ENCODE results near the gene CCDC81. TPM values are rescaled to one million over a fixed set of nuclear protein-coding genes. Genes with fewer than 3 reads are reported as not detected.

Gene CCDC81
- total RNA-seq, 4 donors from 2014 or later: under 0.01 to 2.9 (median 0.44) TPM

GRCh38 chr11:86398106-86398505 lies 23.4 kb downstream of the CCDC81 start:
- Histone ChIP-seq H3K27ac (replicated peaks in 1 of 4) (no peak overlapping the region), H3K9me3 (no peaks in the 10 kb centered on the region), H3K36me3 (no peaks in the 10 kb centered on the region), H3K27me3 (no peaks in the 10 kb centered on the region), H3K4me1 (peaks cover 0 to 16% (median 9%) of the 10 kb centered on the region in 4 donors), H3K4me3 (no peak overlapping the region)
- intact Hi-C loops (cut with DNase I): no loop called here
- TF ChIP-seq EP300 (IDR thresholded peaks at IDR 0.05): no peak
- TF ChIP-seq POLR2AphosphoS5 (IDR thresholded peaks at IDR 0.05): no peak
- TF ChIP-seq, protein P1, sequence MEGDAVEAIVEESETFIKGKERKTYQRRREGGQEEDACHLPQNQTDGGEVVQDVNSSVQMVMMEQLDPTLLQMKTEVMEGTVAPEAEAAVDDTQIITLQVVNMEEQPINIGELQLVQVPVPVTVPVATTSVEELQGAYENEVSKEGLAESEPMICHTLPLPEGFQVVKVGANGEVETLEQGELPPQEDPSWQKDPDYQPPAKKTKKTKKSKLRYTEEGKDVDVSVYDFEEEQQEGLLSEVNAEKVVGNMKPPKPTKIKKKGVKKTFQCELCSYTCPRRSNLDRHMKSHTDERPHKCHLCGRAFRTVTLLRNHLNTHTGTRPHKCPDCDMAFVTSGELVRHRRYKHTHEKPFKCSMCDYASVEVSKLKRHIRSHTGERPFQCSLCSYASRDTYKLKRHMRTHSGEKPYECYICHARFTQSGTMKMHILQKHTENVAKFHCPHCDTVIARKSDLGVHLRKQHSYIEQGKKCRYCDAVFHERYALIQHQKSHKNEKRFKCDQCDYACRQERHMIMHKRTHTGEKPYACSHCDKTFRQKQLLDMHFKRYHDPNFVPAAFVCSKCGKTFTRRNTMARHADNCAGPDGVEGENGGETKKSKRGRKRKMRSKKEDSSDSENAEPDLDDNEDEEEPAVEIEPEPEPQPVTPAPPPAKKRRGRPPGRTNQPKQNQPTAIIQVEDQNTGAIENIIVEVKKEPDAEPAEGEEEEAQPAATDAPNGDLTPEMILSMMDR (IDR thresholded peaks at IDR 0.05): no peak
- no peak for TF ChIP-seq POLR2A (IDR thresholded peaks at IDR 0.05; ENCODE audit: low read depth)
- no peak for DNase-seq (ENCODE audit: extremely low spot score)
- 94% methylated on average over 3 of the region's 3 CpGs for WGBS

GRCh38 chr11:86403458-86403857 lies 28.8 kb downstream of the CCDC81 start:
- H3K36me3 ChIP-seq: no peaks in the 10 kb centered on the region
- no peak for DNase-seq (ENCODE audit: extremely low spot score)
- no peak overlapping the region for H3K27ac ChIP-seq (replicated peaks in 1 of 4)
- no peaks in the 10 kb centered on the region for H3K4me1 ChIP-seq
- H3K9me3 ChIP-seq: no peaks in the 10 kb centered on the region
- WGBS: 76% methylated on average over 1 of the region's 1 CpG
- intact Hi-C loops (cut with DNase I): no loop called here
- H3K4me3 ChIP-seq: no peak overlapping the region
- H3K27me3 ChIP-seq: no peaks in the 10 kb centered on the region
- TF ChIP-seq EP300 (IDR thresholded peaks at IDR 0.05): no peak
- TF ChIP-seq, protein P1 (IDR thresholded peaks at IDR 0.05): no peak
- TF ChIP-seq POLR2A (IDR thresholded peaks at IDR 0.05; ENCODE audit: low read depth): no peak
- no peak for TF ChIP-seq POLR2AphosphoS5 (IDR thresholded peaks at IDR 0.05)

GRCh38 chr11:86408845-86409244 lies 34.2 kb downstream of the CCDC81 start:
- Histone ChIP-seq H3K27ac (replicated peaks in 1 of 4) (no peak overlapping the region), H3K4me1 (no peaks in the 10 kb centered on the region), H3K36me3 (peaks cover 0 to 14% (median 1%) of the 10 kb centered on the region in 4 donors), H3K27me3 (no peaks in the 10 kb centered on the region), H3K4me3 (no peak overlapping the region), H3K9me3 (no peaks in the 10 kb centered on the region)
- no peak for DNase-seq (ENCODE audit: extremely low spot score)
- TF ChIP-seq, protein P1 (IDR thresholded peaks at IDR 0.05): no peak
- no peak for TF ChIP-seq EP300 (IDR thresholded peaks at IDR 0.05)
- no peak for TF ChIP-seq POLR2A (IDR thresholded peaks at IDR 0.05; ENCODE audit: low read depth)
- TF ChIP-seq POLR2AphosphoS5 (IDR thresholded peaks at IDR 0.05): no peak
- intact Hi-C loops (cut with DNase I): no loop called here

GRCh38 chr11:86414032-86414431 lies 39.3 kb downstream of the CCDC81 start:
- Histone ChIP-seq H3K4me1 (peaks cover 0 to 3% (median 0%) of the 10 kb centered on the region in 4 donors), H3K4me3 (no peak overlapping the region), H3K27ac (replicated peaks in 1 of 4) (no peak overlapping the region), H3K36me3 (peaks cover 0 to 14% (median 1%) of the 10 kb centered on the region in 4 donors), H3K9me3 (no peaks in the 10 kb centered on the region), H3K27me3 (no peaks in the 10 kb centered on the region)
- no peak for DNase-seq (ENCODE audit: extremely low spot score)
- intact Hi-C loops (cut with DNase I): no loop called here
- 95% methylated on average over 2 of the region's 2 CpGs for WGBS
- no peak for TF ChIP-seq POLR2A (IDR thresholded peaks at IDR 0.05; ENCODE audit: low read depth)

DNA sequence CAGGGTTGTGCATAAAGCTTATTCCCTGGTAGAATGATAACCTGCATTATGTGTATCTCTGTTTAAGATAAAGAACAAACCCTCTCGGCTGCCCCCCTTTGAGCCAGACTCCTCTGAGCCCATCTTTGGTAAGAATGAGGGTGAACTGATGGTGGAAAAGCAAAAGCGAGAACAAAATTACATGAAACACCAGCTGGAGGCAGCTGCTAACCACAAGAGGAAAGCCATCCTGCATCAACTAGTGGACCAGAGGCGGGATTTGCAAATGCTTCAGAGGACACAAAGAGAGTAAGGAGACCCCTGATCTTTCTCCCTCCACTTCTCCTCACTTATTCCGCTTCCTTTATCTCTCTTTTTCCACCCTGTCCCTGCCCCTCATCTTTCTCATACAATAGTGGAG lies 40.3 kb downstream of the CCDC81 start:
- intact Hi-C loops (cut with DNase I): no loop called here
- H3K4me3 ChIP-seq: no peak overlapping the region
- 91% methylated on average over 4 of the region's 4 CpGs for WGBS
- no peak for DNase-seq (ENCODE audit: extremely low spot score)
- peaks cover 0 to 3% (median 0%) of the 10 kb centered on the region in 4 donors for H3K4me1 ChIP-seq
- H3K36me3 ChIP-seq: peaks cover 0 to 10% (median 1%) of the 10 kb centered on the region in 4 donors
- H3K27ac ChIP-seq (replicated peaks in 1 of 4): no peak overlapping the region
- no peak for TF ChIP-seq POLR2A (IDR thresholded peaks at IDR 0.05; ENCODE audit: low read depth)
- TF ChIP-seq, protein P1 (IDR thresholded peaks at IDR 0.05): no peak
- TF ChIP-seq EP300 (IDR thresholded peaks at IDR 0.05): no peak
- TF ChIP-seq POLR2AphosphoS5 (IDR thresholded peaks at IDR 0.05): no peak
- no peaks in the 10 kb centered on the region for H3K9me3 ChIP-seq
- no peaks in the 10 kb centered on the region for H3K27me3 ChIP-seq

All from esophagus muscularis mucosa (tissue), 4 donors.